OCI-LY3 (cell line): Measurements from ENCODE around the gene CCDC13.

ENCODE experiments used
- H2AFZ ChIP-seq: fragments of 200-600, 300-600 bp; shearing (Covaris generic); 2 replicates; pipeline ENCODE4 v1.6.0; 2014; ENCODE audit warnings: antibody characterized with exemption, low read depth, low read length
- H3K27ac ChIP-seq: fragments of 200-600, 300-600 bp; sonication (generic); 2 replicates; pipeline ENCODE4 v1.5.1; 2014; ENCODE audit warnings: mild to moderate bottlenecking, low read length, moderate library complexity, mixed read lengths
- H3K27me3 ChIP-seq: fragments of 200-600, 300-600 bp; sonication (generic); 2 replicates; pipeline ENCODE4 v1.6.1; 2014; ENCODE audit warnings: low read depth, low read length, mixed read lengths
- H3K36me3 ChIP-seq: fragments of 200-600, 300-600 bp; sonication (generic); replicated peaks from 2 replicates; pipeline ENCODE3; 2014; ENCODE audit warnings: low read depth, low read length, mixed read lengths
- H3K4me1 ChIP-seq: fragments of 300-600, 200-600 bp; sonication (generic); 2 replicates; pipeline ENCODE4 v1.6.1; 2014; ENCODE audit warnings: low read length, mixed read lengths
- H3K4me2 ChIP-seq: fragments of 200-600, 300-600 bp; sonication (generic); 2 replicates; pipeline ENCODE4 v1.6.1; 2014; ENCODE audit warnings: low read length, mixed read lengths
- H3K4me3 ChIP-seq: fragments of 300-600, 200-600 bp; sonication (generic); 2 replicates; pipeline ENCODE4 v1.5.1; 2014; ENCODE audit warnings: antibody characterized with exemption, mild to moderate bottlenecking, low read length, moderate library complexity
- H3K79me2 ChIP-seq: fragments of 300-600, 200-600 bp; shearing (Covaris generic); 2 replicates; pipeline ENCODE4 v1.6.1; 2014; ENCODE audit warnings: mild to moderate bottlenecking, low read length, mixed read lengths
- H3K9ac ChIP-seq: fragments of 300-600, 200-600 bp; shearing (Covaris generic); 2 replicates; pipeline ENCODE4 v1.6.0; 2014; ENCODE audit warnings: mild to moderate bottlenecking, low read length, moderate library complexity
- H3K9me3 ChIP-seq: fragments of 200-600, 300-600 bp; shearing (Covaris generic); 2 replicates; pipeline ENCODE4 v1.6.1; 2014; ENCODE audit warnings: low read length, mixed read lengths; ENCODE audit not compliant: insufficient read depth
- H4K20me1 ChIP-seq: fragments of 200-600, 300-600 bp; sonication (generic); 2 replicates; pipeline ENCODE4 v1.6.1; 2016; ENCODE audit warnings: low read length, mixed read lengths; ENCODE audit not compliant: insufficient read depth
- CTCF ChIP-seq: fragments of 200-600, 300-600 bp; sonication (generic); IDR thresholded peaks from 2 replicates; pipeline ENCODE4 v1.5.1; 2014; ENCODE audit warnings: antibody characterized with exemption, low read length, low read depth
- EZH2phosphoT487 ChIP-seq: fragments of 200-600 bp; shearing (Covaris generic); IDR thresholded peaks from 2 replicates; pipeline ENCODE4 v1.6.1; 2018; ENCODE audit warnings: antibody characterized with exemption, mixed run types, low read depth

The CCDC13 gene

GRCh38 chr3:42801048-42801620, 28.1 kb upstream of the CCDC13 start:
- Histone ChIP-seq H3K9ac (no peak overlapping the region), H2AFZ (no peak overlapping the region), H3K4me1 (peaks cover 12% of the 10 kb centered on the region), H3K4me2 (no peak overlapping the region), H3K79me2 (peaks cover 52% of the 10 kb centered on the region), H3K36me3 (peaks cover 4% of the 10 kb centered on the region), H3K27ac (no peak overlapping the region), H3K4me3 (no peak overlapping the region), H3K27me3 (no peaks in the 10 kb centered on the region), H4K20me1 (0 out of 2 replicates have a peak, but pooled peaks cover 4% of the 10 kb centered on the region), H3K9me3 (no peaks in the 10 kb centered on the region)
- no peak for TF ChIP-seq CTCF
- TF ChIP-seq EZH2phosphoT487, result no peak

DNA sequence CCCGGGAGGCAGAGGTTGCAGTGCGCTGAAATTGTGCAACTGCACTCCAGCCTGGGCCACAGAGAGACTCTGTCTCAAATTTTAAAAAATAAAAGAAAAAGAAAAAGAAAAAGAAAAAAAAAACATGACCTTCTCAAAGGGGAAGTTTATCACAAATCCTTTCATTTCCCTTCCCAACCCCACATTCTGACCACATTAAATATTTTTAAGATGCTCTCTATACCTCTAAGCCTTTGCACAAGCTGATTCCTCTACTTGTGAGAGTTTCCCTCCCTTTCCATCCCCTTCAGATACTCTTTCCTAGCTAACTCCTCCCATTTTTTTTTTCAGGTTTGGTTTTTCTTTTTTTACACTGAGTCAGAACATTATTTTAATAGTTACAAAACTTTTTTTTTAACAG, 27.2 kb upstream of the CCDC13 start:
- Histone ChIP-seq H3K27me3 (no peaks in the 10 kb centered on the region), H3K27ac (no peak overlapping the region), H3K4me1 (peaks cover 12% of the 10 kb centered on the region), H3K4me3 (no peak overlapping the region), H3K79me2 (peaks cover 60% of the 10 kb centered on the region), H2AFZ (no peak overlapping the region), H3K4me2 (no peak overlapping the region), H3K9me3 (no peaks in the 10 kb centered on the region), H3K36me3 (peaks cover 4% of the 10 kb centered on the region), H3K9ac (no peak overlapping the region), H4K20me1 (0 out of 2 replicates have a peak, but pooled peaks cover 4% of the 10 kb centered on the region)
- TF ChIP-seq EZH2phosphoT487, result no peak

GRCh38 chr3:42799376-42799775, 26.3 kb upstream of the CCDC13 start:
- Histone ChIP-seq H3K4me3 (no peak overlapping the region), H3K4me1 (peaks cover 8% of the 10 kb centered on the region), H3K27me3 (no peaks in the 10 kb centered on the region), H3K27ac (no peak overlapping the region), H3K9me3 (no peaks in the 10 kb centered on the region), H3K36me3 (peaks cover 4% of the 10 kb centered on the region), H3K79me2 (peaks cover 64% of the 10 kb centered on the region), H3K4me2 (no peak overlapping the region), H3K9ac (no peak overlapping the region), H2AFZ (no peak overlapping the region), H4K20me1 (0 out of 2 replicates have a peak, but pooled peaks cover 4% of the 10 kb centered on the region)
- no peak for TF ChIP-seq CTCF
- no peak for TF ChIP-seq EZH2phosphoT487

DNA sequence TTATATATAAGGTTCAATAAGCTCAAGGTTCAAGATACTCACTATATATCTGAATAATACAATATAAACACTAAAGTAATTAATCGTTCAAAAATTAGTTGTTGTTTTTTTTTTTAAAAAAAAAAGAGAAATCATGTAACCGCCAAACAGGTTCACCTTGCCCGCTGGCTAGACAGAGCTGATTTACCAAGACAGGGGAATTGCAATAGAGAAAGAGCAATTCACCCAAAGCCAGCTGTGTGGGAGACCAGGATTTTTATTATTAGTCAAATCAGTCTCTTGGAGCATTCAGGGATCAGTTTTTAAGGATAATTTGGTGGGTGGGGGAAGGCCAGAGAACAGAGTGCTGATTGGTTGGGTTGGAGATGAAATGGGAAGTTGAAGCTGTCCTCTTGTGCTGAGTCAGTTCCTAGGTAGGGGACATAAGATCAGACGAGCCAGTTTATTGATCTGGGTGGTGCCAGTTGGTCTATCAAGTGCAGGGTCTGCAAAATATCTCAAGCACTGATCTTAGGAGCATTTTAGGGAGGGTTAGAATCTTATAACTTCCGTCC, 23.4 kb upstream of the CCDC13 start:
- Histone ChIP-seq H3K36me3 (peaks cover 10% of the 10 kb centered on the region), H4K20me1 (no peaks in the 10 kb centered on the region), H3K4me1 (no peaks in the 10 kb centered on the region), H3K9me3 (no peaks in the 10 kb centered on the region), H3K9ac (no peak overlapping the region), H3K4me2 (no peak overlapping the region), H3K27ac (no peak overlapping the region), H2AFZ (no peak overlapping the region), H3K27me3 (no peaks in the 10 kb centered on the region), H3K79me2 (peaks cover 36% of the 10 kb centered on the region), H3K4me3 (no peak overlapping the region)
- TF ChIP-seq EZH2phosphoT487 (no peak), CTCF (no peak)
